H9 (cell line): ENCODE data around the gene RPL37. TPM values are rescaled to one million over a fixed set of nuclear protein-coding genes. Genes with fewer than 3 reads are reported as not detected.

Experiments used
- DNase-seq: peaks from one replicate; pipeline ENCODE4 v3.0.0-alpha.2; 2017
- H2AFZ ChIP-seq: one replicate; pipeline ENCODE4 v1.6.1; 2013; ENCODE audit warnings: mild to moderate bottlenecking, low read length, control low read depth, moderate library complexity
- H2AK5ac ChIP-seq: 2 replicates; pipeline ENCODE4 v1.6.1; 2013; ENCODE audit warnings: low read length, control low read depth, mixed read lengths; ENCODE audit not compliant: insufficient read length
- H2BK120ac ChIP-seq: one replicate; pipeline ENCODE4 v1.6.1; 2013; ENCODE audit warnings: low read depth, mild to moderate bottlenecking, low read length, control low read depth, inconsistent platforms; ENCODE audit not compliant: poor library complexity, severe bottlenecking
- H2BK12ac ChIP-seq: 2 replicates; pipeline ENCODE4 v1.6.1; 2013; ENCODE audit warnings: low read length, control low read depth, mixed read lengths, low read depth; ENCODE audit not compliant: insufficient read length
- H2BK15ac ChIP-seq: 2 replicates; pipeline ENCODE4 v1.6.1; 2013; ENCODE audit warnings: low read depth, low read length, control low read depth
- H2BK20ac ChIP-seq: one replicate; pipeline ENCODE4 v1.6.1; 2013; ENCODE audit warnings: low read depth, mild to moderate bottlenecking, low read length, control low read depth, inconsistent platforms; ENCODE audit not compliant: poor library complexity, severe bottlenecking
- H2BK5ac ChIP-seq: 2 replicates; pipeline ENCODE4 v1.6.1; 2013; ENCODE audit warnings: low read length, control low read depth, mixed read lengths; ENCODE audit not compliant: insufficient read length
- H3K14ac ChIP-seq: 2 replicates; pipeline ENCODE4 v1.6.1; 2013; ENCODE audit warnings: low read length, control low read depth; ENCODE audit not compliant: insufficient read depth
- H3K18ac ChIP-seq: 2 replicates; pipeline ENCODE4 v1.6.1; 2013; ENCODE audit warnings: low read depth, mild to moderate bottlenecking, mixed read lengths, low read length, control low read depth; ENCODE audit not compliant: insufficient read length
- H3K23ac ChIP-seq: 2 replicates; pipeline ENCODE4 v1.6.1; 2013; ENCODE audit warnings: low read length, control low read depth, mixed read lengths, low read depth; ENCODE audit not compliant: insufficient read length
- H3K23me2 ChIP-seq: 2 replicates; pipeline ENCODE4 v1.6.1; 2013; ENCODE audit warnings: low read depth, mild to moderate bottlenecking, mixed read lengths, low read length, control low read depth; ENCODE audit not compliant: insufficient read length, poor library complexity, severe bottlenecking
- H3K27ac ChIP-seq: 2 replicates; pipeline ENCODE4 v1.5.1; 2013; ENCODE audit warnings: low read length, control low read depth, mixed read lengths, low read depth; ENCODE audit not compliant: insufficient read length
- H3K27me3 ChIP-seq: 2 replicates; pipeline ENCODE4 v1.6.1; 2013; ENCODE audit warnings: low read length, control low read depth, inconsistent platforms; ENCODE audit not compliant: insufficient read depth
- H3K4ac ChIP-seq: 2 replicates; pipeline ENCODE4 v1.6.1; 2013; ENCODE audit warnings: low read depth, mild to moderate bottlenecking, control low read depth, inconsistent platforms, low read length, moderate library complexity
- H3K4me1 ChIP-seq: 2 replicates; pipeline ENCODE4 v1.6.1; 2013; ENCODE audit warnings: low read length, control low read depth, inconsistent platforms; ENCODE audit not compliant: insufficient read depth
- H3K4me2 ChIP-seq: 2 replicates; pipeline ENCODE4 v1.6.1; 2013; ENCODE audit warnings: low read length, control low read depth, mixed read lengths; ENCODE audit not compliant: insufficient read length, insufficient read depth
- H3K56ac ChIP-seq: 2 replicates; pipeline ENCODE4 v1.6.1; 2013; ENCODE audit warnings: low read depth, mild to moderate bottlenecking, mixed read lengths, low read length, control low read depth; ENCODE audit not compliant: insufficient read length
- H3K79me1 ChIP-seq: 2 replicates; pipeline ENCODE4 v1.6.1; 2013; ENCODE audit warnings: low read depth, mild to moderate bottlenecking, moderate library complexity, low read length, control low read depth, inconsistent platforms; ENCODE audit not compliant: insufficient read depth, poor library complexity, severe bottlenecking
- H3K79me2 ChIP-seq: 2 replicates; pipeline ENCODE4 v1.6.1; 2013; ENCODE audit warnings: low read length, control low read depth, inconsistent platforms; ENCODE audit not compliant: insufficient read depth
- H3K9ac ChIP-seq: 2 replicates; pipeline ENCODE4 v1.6.1; 2013; ENCODE audit warnings: low read length, control low read depth, mixed read lengths; ENCODE audit not compliant: insufficient read length; ENCODE audit errors: extremely low read depth
- H3K9me3 ChIP-seq: one replicate; pipeline ENCODE4 v1.6.1; 2013; ENCODE audit warnings: low read depth, low read length, inconsistent platforms; ENCODE audit not compliant: control insufficient read depth
- H3T11ph ChIP-seq: one replicate; pipeline ENCODE4 v1.6.1; 2013; ENCODE audit warnings: mild to moderate bottlenecking, low read length, control low read depth, inconsistent platforms
- H4K20me1 ChIP-seq: one replicate; pipeline ENCODE4 v1.6.1; 2013; ENCODE audit not compliant: control insufficient read depth, insufficient read length, insufficient read depth
- H4K5ac ChIP-seq: 2 replicates; pipeline ENCODE4 v1.6.1; 2013; ENCODE audit warnings: low read depth, mild to moderate bottlenecking, mixed read lengths, low read length, control low read depth; ENCODE audit not compliant: insufficient read length
- H4K8ac ChIP-seq: replicated peaks from 2 replicates; pipeline ENCODE4 v1.6.1; 2013; ENCODE audit warnings: low read length, control low read depth, mixed read lengths, low read depth; ENCODE audit not compliant: insufficient read length
- H4K91ac ChIP-seq: 2 replicates; pipeline ENCODE4 v1.6.1; 2013; ENCODE audit warnings: low read depth, mild to moderate bottlenecking, moderate library complexity, mixed read lengths, low read length, control low read depth; ENCODE audit not compliant: insufficient read length
- H3K27ac Mint-ChIP-seq, 3 experiments: 2 replicates in 2 of 3; 3 replicates in 1 of 3; pipeline ENCODE4 v1.8.0; 2020 to 2021; ENCODE audit warnings: mixed read lengths in 3 of 3, mild to moderate bottlenecking in 1 of 3, moderate library complexity in 1 of 3
- H3K27me3 Mint-ChIP-seq: 2 replicates; pipeline ENCODE4 v1.8.0; 2021; ENCODE audit warnings: low read depth, mild to moderate bottlenecking, moderate library complexity, mixed read lengths
- H3K36me3 Mint-ChIP-seq, 3 experiments: 2 replicates in 2 of 3; 3 replicates in 1 of 3; pipeline ENCODE4 v1.8.0; 2020 to 2021; ENCODE audit warnings: low read depth in 3 of 3, mixed read lengths in 3 of 3; ENCODE audit not compliant: insufficient read depth in 1 of 3
- H3K4me1 Mint-ChIP-seq, 2 experiments: 2 replicates each; pipeline ENCODE4 v1.8.0; 2020; ENCODE audit warnings: mixed read lengths in 2 of 2
- H3K4me3 Mint-ChIP-seq, 2 experiments: 2 replicates in 1 of 2; 3 replicates in 1 of 2; pipeline ENCODE4 v1.8.0; 2020 to 2021; ENCODE audit warnings: mild to moderate bottlenecking in 2 of 2, mixed read lengths in 2 of 2, moderate library complexity in 1 of 2
- H3K9me3 Mint-ChIP-seq, 2 experiments: 2 replicates in 1 of 2; 3 replicates in 1 of 2; pipeline ENCODE4 v1.8.0; 2020; ENCODE audit warnings: mild to moderate bottlenecking in 2 of 2, mixed read lengths in 2 of 2, moderate library complexity in 1 of 2
- CTCF ChIP-seq: fragments of 200-600 bp; sonication (generic); conservative IDR thresholded peaks from 3 replicates; pipeline ENCODE4 v1.8.0; 2021; ENCODE audit warnings: antibody characterized with exemption, mild to moderate bottlenecking
- WGBS: extraction: QIAGEN DNeasy Blood & Tissue Kit; methylation state at CpG from one replicate; pipeline ENCODE4 v1.1.7; 2013; ENCODE audit warnings: missing lambda C conversion rate, low lambda C conversion rate, mixed read lengths; ENCODE audit not compliant: insufficient read length; ENCODE audit errors: extremely low coverage; 5-methylcytosine and 5-hydroxymethylcytosine counted together
- total RNA-seq: library from RNA; stranded (reverse); gene quantifications from 2 replicates; pipeline ENCODE4 v1.2.1, GENCODE V29; 2021

RPL37 gene
- total RNA-seq, 1 experiment from 2014 or later, result 1,735 TPM

- Mint-ChIP-seq H3K4me3 (no peak overlapping the region; a peak in 1 of 5 replicates), H3K27me3 (no peaks in the 10 kb centered on the region), H3K4me1 (peaks cover 4 to 5% of the 10 kb centered on the region in 2 experiments; a peak in 3 of 4 replicates), H3K27ac (no peak overlapping the region; a peak in 1 of 7 replicates), H3K36me3 (no peaks in the 10 kb centered on the region; a peak in 1 of 7 replicates), H3K9me3 (no peaks in the 10 kb centered on the region)
- Histone ChIP-seq H4K91ac (no peak overlapping the region), H2BK20ac (no peak overlapping the region), H3K56ac (no peak overlapping the region), H2BK120ac (no peak overlapping the region), H3K27ac (no peak overlapping the region), H3K23ac (no peak overlapping the region), H2BK5ac (no peak overlapping the region), H3K4ac (no peak overlapping the region), H3K23me2 (no peaks in the 10 kb centered on the region), H4K20me1 (no peaks in the 10 kb centered on the region), H3K79me1 (no peaks in the 10 kb centered on the region), H3T11ph (no peak overlapping the region), H3K14ac (no peak overlapping the region), H2BK15ac (no peak overlapping the region), H3K18ac (no peak overlapping the region), H2BK12ac (no peak overlapping the region), H3K4me2 (no peak overlapping the region), H3K9ac (no peak overlapping the region), H3K27me3 (no peaks in the 10 kb centered on the region), H2AK5ac (no peak overlapping the region), H3K9me3 (no peaks in the 10 kb centered on the region), H4K5ac (no peak overlapping the region), H3K4me1 (no peaks in the 10 kb centered on the region), H2AFZ (no peak overlapping the region), H4K8ac (no peak overlapping the region), H3K79me2 (no peaks in the 10 kb centered on the region)
- no peak for DNase-seq
- TF ChIP-seq CTCF, result no peak
- no CpG with 5 or more reads among the region's 2 CpGs for WGBS
Measured at GRCh38 chr5:40813698-40814281, 21.2 kb downstream of the RPL37 start.
